KMS-11 (cell line): ENCODE results near the gene UBE2E2.

Experiments used
- H2AFZ ChIP-seq: fragments of 200-600 bp; sonication (generic); 2 replicates; pipeline ENCODE4 v1.6.1; 2016; ENCODE audit warnings: antibody characterized with exemption, mixed run types, low read depth
- H3K27ac ChIP-seq: fragments of 200-600 bp; sonication (generic); 2 replicates; pipeline ENCODE4 v1.6.1; 2016; ENCODE audit warnings: mild to moderate bottlenecking, mixed run types
- H3K27me3 ChIP-seq: fragments of 200-600 bp; sonication (generic); 2 replicates; pipeline ENCODE4 v1.6.1; 2017; ENCODE audit warnings: mild to moderate bottlenecking, low read depth, mixed run types, moderate library complexity; ENCODE audit not compliant: insufficient read depth
- H3K36me3 ChIP-seq: fragments of 200-600 bp; sonication (generic); 2 replicates; pipeline ENCODE4 v1.6.1; 2017; ENCODE audit warnings: mild to moderate bottlenecking, mixed run types; ENCODE audit not compliant: insufficient read depth
- H3K4me1 ChIP-seq: fragments of 200-600 bp; sonication (generic); 2 replicates; pipeline ENCODE4 v1.6.1; 2016; ENCODE audit warnings: mild to moderate bottlenecking, low read depth, mixed run types; ENCODE audit not compliant: poor library complexity, severe bottlenecking
- H3K4me2 ChIP-seq: fragments of 200-600 bp; sonication (generic); 2 replicates; pipeline ENCODE4 v1.7.0; 2016; ENCODE audit warnings: mild to moderate bottlenecking, mixed run types
- H3K4me3 ChIP-seq: fragments of 200-600 bp; sonication (generic); IDR thresholded peaks from 2 replicates; pipeline ENCODE4 v1.6.1; 2017; ENCODE audit warnings: low read depth, low read length, mixed read lengths; ENCODE audit not compliant: insufficient read depth
- H3K79me2 ChIP-seq: fragments of 200-600 bp; sonication (generic); 2 replicates; pipeline ENCODE4 v1.6.1; 2016; ENCODE audit warnings: low read depth, mixed run types; ENCODE audit not compliant: insufficient read depth
- H3K9ac ChIP-seq: fragments of 200-600 bp; sonication (generic); 2 replicates; pipeline ENCODE4 v1.6.1; 2016; ENCODE audit warnings: mild to moderate bottlenecking, mixed run types
- H4K20me1 ChIP-seq: fragments of 200-600 bp; sonication (generic); 2 replicates; pipeline ENCODE4 v1.6.1; 2016; ENCODE audit warnings: mild to moderate bottlenecking, mixed run types; ENCODE audit not compliant: insufficient read depth
- TF ChIP-seq, protein P1 (sequence below): fragments of 200-600 bp; sonication (generic); conservative IDR thresholded peaks from 2 replicates; pipeline ENCODE4 v1.6.1; 2017; ENCODE audit warnings: low read depth, mild to moderate bottlenecking, antibody characterized with exemption, low read length, moderate library complexity, mixed read lengths

Gene UBE2E2

DNA sequence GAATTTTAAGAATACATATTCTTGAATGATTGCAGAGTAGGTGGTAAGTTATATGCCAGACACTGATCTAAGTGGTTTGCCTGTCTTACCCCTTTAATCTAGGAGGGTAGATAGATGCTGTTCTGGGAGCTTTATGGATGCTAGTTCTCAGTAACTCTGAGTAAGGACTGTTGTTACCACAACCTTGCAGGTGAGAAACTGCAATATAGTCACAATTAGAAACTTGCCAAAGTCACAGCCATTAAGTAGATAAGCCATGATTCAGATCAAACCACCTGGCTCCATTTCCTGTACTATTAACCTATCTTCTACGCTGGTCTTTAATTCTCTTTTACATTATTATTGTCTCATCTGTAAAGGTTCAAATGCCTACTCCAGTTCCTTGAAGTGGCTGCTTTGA lies 46.8 kb downstream of the UBE2E2 start:
- no peak overlapping the region for H3K27ac ChIP-seq
- H2AFZ ChIP-seq: no peak overlapping the region
- no peaks in the 10 kb centered on the region for H3K4me1 ChIP-seq
- no peak overlapping the region for H3K4me3 ChIP-seq
- peaks cover 44% of the 10 kb centered on the region for H3K79me2 ChIP-seq
- TF ChIP-seq, protein P1, sequence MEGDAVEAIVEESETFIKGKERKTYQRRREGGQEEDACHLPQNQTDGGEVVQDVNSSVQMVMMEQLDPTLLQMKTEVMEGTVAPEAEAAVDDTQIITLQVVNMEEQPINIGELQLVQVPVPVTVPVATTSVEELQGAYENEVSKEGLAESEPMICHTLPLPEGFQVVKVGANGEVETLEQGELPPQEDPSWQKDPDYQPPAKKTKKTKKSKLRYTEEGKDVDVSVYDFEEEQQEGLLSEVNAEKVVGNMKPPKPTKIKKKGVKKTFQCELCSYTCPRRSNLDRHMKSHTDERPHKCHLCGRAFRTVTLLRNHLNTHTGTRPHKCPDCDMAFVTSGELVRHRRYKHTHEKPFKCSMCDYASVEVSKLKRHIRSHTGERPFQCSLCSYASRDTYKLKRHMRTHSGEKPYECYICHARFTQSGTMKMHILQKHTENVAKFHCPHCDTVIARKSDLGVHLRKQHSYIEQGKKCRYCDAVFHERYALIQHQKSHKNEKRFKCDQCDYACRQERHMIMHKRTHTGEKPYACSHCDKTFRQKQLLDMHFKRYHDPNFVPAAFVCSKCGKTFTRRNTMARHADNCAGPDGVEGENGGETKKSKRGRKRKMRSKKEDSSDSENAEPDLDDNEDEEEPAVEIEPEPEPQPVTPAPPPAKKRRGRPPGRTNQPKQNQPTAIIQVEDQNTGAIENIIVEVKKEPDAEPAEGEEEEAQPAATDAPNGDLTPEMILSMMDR: no peak
- no peak overlapping the region for H3K9ac ChIP-seq
- no peaks in the 10 kb centered on the region for H3K27me3 ChIP-seq
- no peaks in the 10 kb centered on the region for H4K20me1 ChIP-seq
- H3K36me3 ChIP-seq: no peaks in the 10 kb centered on the region
- H3K4me2 ChIP-seq: no peak overlapping the region

DNA sequence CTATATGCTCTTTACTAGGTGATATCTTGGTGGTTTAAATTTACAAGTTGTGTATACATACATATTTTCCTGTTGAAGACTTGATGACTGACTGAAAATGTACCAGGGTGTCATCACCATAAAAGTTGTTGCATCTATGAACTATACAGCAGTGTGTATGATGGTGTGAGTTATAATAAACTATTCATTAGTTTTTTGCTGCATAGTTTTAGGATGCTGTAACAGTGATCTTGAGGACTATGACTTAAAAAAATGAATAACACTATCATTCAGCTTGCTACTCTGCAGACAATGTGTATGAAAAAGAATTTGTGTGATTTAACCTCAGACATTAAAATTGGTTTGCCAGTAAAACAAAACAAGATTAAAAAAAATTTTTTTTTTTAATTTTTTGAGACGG lies 49.0 kb downstream of the UBE2E2 start:
- Histone ChIP-seq H3K4me2 (no peak overlapping the region), H3K4me1 (peaks cover 10% of the 10 kb centered on the region), H2AFZ (no peak overlapping the region), H3K79me2 (peaks cover 40% of the 10 kb centered on the region; the same call in 1 of the 2 replicates), H4K20me1 (no peaks in the 10 kb centered on the region), H3K27me3 (no peaks in the 10 kb centered on the region), H3K9ac (no peak overlapping the region), H3K36me3 (no peaks in the 10 kb centered on the region), H3K27ac (no peak overlapping the region), H3K4me3 (no peak overlapping the region)
- TF ChIP-seq, protein P1: no peak

DNA sequence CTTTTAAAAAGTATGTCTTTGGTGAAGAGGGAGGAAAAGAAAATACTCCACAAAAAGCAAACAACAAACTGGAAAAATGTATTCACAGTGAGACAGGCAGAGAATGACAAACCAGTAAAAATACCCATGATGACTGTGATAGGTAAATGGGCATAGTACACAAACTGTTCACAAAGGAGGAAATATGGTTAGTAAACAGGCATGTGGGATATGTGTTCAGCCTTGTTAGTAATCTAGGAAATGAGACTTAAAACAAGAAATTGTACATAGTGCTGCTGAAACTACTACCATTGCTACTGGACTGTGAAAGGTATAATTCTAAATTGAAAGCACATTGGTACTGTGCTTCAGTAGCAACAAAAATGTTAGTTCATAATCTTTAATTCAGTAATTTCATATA lies 50.1 kb downstream of the UBE2E2 start:
- Histone ChIP-seq H3K9ac (no peak overlapping the region), H2AFZ (no peak overlapping the region), H3K36me3 (no peaks in the 10 kb centered on the region), H3K4me3 (no peak overlapping the region), H3K4me1 (peaks cover 10% of the 10 kb centered on the region), H4K20me1 (no peaks in the 10 kb centered on the region), H3K27ac (no peak overlapping the region), H3K27me3 (no peaks in the 10 kb centered on the region), H3K4me2 (no peak overlapping the region), H3K79me2 (peaks cover 44% of the 10 kb centered on the region; the same call in 1 of the 2 replicates)
- TF ChIP-seq, protein P1: no peak

DNA sequence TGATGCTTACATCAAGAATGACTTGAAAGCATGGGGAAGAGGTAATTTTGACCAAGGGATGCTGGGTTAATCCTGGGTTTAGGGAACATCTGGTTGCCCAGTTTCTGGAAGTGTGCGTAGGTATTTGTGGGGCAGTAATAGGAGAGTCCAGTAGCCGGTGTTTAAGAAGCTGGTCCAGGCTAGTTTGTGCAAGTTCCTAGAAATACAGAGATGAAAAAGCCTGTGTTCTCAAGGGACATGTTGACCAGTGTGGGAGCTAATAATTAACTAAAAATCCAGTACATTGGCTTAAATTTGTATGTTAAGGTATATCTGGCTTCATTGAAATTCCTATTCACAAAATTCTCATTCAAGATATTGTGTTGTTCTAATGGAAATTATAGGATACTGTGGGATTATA lies 51.2 kb downstream of the UBE2E2 start:
- Histone ChIP-seq H3K79me2 (peaks cover 37% of the 10 kb centered on the region; the same call in 1 of the 2 replicates), H3K36me3 (no peaks in the 10 kb centered on the region), H3K9ac (no peak overlapping the region), H3K27ac (no peak overlapping the region), H3K27me3 (no peaks in the 10 kb centered on the region), H3K4me3 (no peak overlapping the region), H2AFZ (no peak overlapping the region), H3K4me2 (no peak overlapping the region), H4K20me1 (no peaks in the 10 kb centered on the region), H3K4me1 (peaks cover 10% of the 10 kb centered on the region)
- TF ChIP-seq, protein P1: no peak
